B cell (primary cell): Measurements from ENCODE around the gene LZTS3.
"Not testable (repeated sequence)": the region's sequence is repeated elsewhere in the genome, so short reads cannot be mapped to it uniquely, and the experiment has no call there.

Experiments
- EZH2 ChIP-seq: IDR thresholded peaks from 2 replicates; pipeline ENCODE4 v1.6.1; 2012; ENCODE audit warnings: borderline replicate concordance, low read depth, mild to moderate bottlenecking, moderate library complexity, low read length; ENCODE audit not compliant: insufficient read depth, poor library complexity, severe bottlenecking
- TF ChIP-seq, protein P1 (sequence below): fragments of 200-600 bp; IDR thresholded peaks from one replicate; pipeline ENCODE4 v1.8.0; 2022; ENCODE audit warnings: antibody characterized with exemption, mild to moderate bottlenecking

DNA sequence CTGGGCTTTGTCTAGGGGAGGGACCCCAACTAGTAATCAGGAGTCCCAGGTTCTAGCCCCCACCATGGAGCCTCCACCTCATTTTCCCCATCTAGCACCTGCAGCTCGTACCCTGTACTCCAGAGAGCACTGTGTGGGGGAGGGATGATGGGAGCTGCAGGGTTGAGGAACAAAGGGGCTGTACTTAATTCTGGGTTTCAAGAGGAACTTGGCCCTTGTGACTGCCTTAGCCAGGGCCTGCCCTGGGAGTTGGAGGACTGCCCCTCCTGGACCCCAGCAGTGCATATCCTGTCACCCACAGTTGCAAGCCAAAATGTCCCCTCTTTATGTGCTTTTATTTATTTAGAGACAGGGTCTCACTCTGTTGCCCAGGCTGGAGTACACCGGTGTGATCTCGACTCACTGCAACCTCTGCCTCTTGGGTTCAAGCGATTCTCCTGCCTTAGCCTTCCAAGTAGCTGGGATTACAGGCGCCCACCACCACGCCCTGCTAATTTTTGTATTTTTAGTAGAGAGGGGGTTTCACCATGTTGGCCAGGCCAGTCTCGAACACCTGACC lies 42.1 kb upstream of the LZTS3 start:
- TF ChIP-seq, protein P1, sequence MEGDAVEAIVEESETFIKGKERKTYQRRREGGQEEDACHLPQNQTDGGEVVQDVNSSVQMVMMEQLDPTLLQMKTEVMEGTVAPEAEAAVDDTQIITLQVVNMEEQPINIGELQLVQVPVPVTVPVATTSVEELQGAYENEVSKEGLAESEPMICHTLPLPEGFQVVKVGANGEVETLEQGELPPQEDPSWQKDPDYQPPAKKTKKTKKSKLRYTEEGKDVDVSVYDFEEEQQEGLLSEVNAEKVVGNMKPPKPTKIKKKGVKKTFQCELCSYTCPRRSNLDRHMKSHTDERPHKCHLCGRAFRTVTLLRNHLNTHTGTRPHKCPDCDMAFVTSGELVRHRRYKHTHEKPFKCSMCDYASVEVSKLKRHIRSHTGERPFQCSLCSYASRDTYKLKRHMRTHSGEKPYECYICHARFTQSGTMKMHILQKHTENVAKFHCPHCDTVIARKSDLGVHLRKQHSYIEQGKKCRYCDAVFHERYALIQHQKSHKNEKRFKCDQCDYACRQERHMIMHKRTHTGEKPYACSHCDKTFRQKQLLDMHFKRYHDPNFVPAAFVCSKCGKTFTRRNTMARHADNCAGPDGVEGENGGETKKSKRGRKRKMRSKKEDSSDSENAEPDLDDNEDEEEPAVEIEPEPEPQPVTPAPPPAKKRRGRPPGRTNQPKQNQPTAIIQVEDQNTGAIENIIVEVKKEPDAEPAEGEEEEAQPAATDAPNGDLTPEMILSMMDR: not testable (repeated sequence)
- TF ChIP-seq EZH2: not testable (repeated sequence)
